Activated CD4-positive, alpha-beta T cell treated with anti-CD3 and anti-CD28 coated beads for 36 hours (primary cell): ENCODE data around the gene TMED8. TPM values are rescaled to one million over a fixed set of nuclear protein-coding genes. Genes with fewer than 3 reads are reported as not detected.
A peak's percentile ranks its signal among the peaks of the same experiment; 100 is the strongest.

Experiments
- ATAC-seq: fragments of 200-7000 bp; cut with Tn5 transposase; one replicate; pipeline ENCODE4 v1.10.0; 2021; ENCODE audit warnings: mild to moderate bottlenecking, moderate library complexity
- CTCF ChIA-PET: fragments of 350-600 bp; sonication (Branson Sonifier 250); formaldehyde crosslinking; loops from one replicate; lab custom pipeline; 2021; ENCODE audit warnings: antibody characterized with exemption; lab: Charles Lee
- POLR2A ChIA-PET: fragments of 350-600 bp; sonication (Branson Sonifier 250); formaldehyde crosslinking; loops from one replicate; lab custom pipeline; 2021; ENCODE audit warnings: antibody characterized with exemption, inconsistent platforms; lab: Charles Lee
- DNase-seq: peaks from one replicate; pipeline ENCODE4 v3.0.0-alpha.2; 2020
- H3K27ac Mint-ChIP-seq: one replicate; pipeline ENCODE4 v1.8.0; 2021; ENCODE audit warnings: mixed read lengths
- H3K27me3 Mint-ChIP-seq: one replicate; pipeline ENCODE4 v1.8.0; 2021; ENCODE audit warnings: mixed read lengths
- H3K36me3 Mint-ChIP-seq: one replicate; pipeline ENCODE4 v1.8.0; 2021; ENCODE audit warnings: low read depth, mixed read lengths
- H3K4me1 Mint-ChIP-seq: one replicate; pipeline ENCODE4 v1.8.0; 2021; ENCODE audit warnings: mixed read lengths
- H3K4me3 Mint-ChIP-seq: one replicate; pipeline ENCODE4 v1.8.0; 2021; ENCODE audit warnings: mild to moderate bottlenecking, moderate library complexity, mixed read lengths
- H3K9me3 Mint-ChIP-seq: one replicate; pipeline ENCODE4 v1.8.0; 2021; ENCODE audit warnings: low read depth, mixed read lengths
- intact Hi-C, 2 experiments: fragments of 100-400 bp; cut with DNase I in 1 of 2; cut with micrococcal nuclease in 1 of 2; formaldehyde crosslinking; loops; one replicate each; pipeline versions ENCODE4 v1.14.2 to v1.15.1; 2022 to 2024; cut with DNase I, micrococcal nuclease
- total RNA-seq, 2 experiments: library from RNA; stranded (reverse); gene quantifications; one replicate each; pipeline ENCODE4 v1.2.3, GENCODE V29; 2021

Gene TMED8
- total RNA-seq, 2 experiments from 2014 or later: 25.3 to 27.9 TPM

- intact Hi-C loops: no loop called here
- ATAC-seq (no peak), DNase-seq (no peak)
- no peaks in the 10 kb centered on the region for H3K27me3 Mint-ChIP-seq
- peaks cover 11% of the 10 kb centered on the region for H3K4me1 Mint-ChIP-seq
- no peak overlapping the region for H3K4me3 Mint-ChIP-seq
- ChIA-PET POLR2A (no interaction called here), CTCF (interaction anchor here (0.6 kb wide), 2 partner anchors 53 to 90 kb away, joined by 3 read pairs; no protein-coding TSS in a partner anchor)
- no peak overlapping the region for H3K27ac Mint-ChIP-seq
- no peaks in the 10 kb centered on the region for H3K36me3 Mint-ChIP-seq
- no peaks in the 10 kb centered on the region for H3K9me3 Mint-ChIP-seq
Observed at GRCh38 chr14:77406086-77406485, 29.2 kb upstream of the TMED8 start.

- DNase-seq (no peak), ATAC-seq (no peak)
- intact Hi-C loops: no loop called here
- ChIA-PET POLR2A (no interaction called here), CTCF (no interaction called here)
- Mint-ChIP-seq H3K27me3 (no peaks in the 10 kb centered on the region), H3K27ac (no peak overlapping the region), H3K4me1 (peaks cover 11% of the 10 kb centered on the region), H3K4me3 (no peak overlapping the region), H3K9me3 (no peaks in the 10 kb centered on the region), H3K36me3 (no peaks in the 10 kb centered on the region)
Observed at GRCh38 chr14:77403768-77404167, 26.9 kb upstream of the TMED8 start.

GRCh38 chr14:77400216-77400615 lies 23.3 kb upstream of the TMED8 start:
- Mint-ChIP-seq H3K4me3 (no peak overlapping the region), H3K27ac (no peak overlapping the region), H3K27me3 (no peaks in the 10 kb centered on the region), H3K4me1 (no peaks in the 10 kb centered on the region), H3K9me3 (no peaks in the 10 kb centered on the region), H3K36me3 (no peaks in the 10 kb centered on the region)
- DNase-seq: no peak
- ChIA-PET POLR2A (no interaction called here), CTCF (no interaction called here)
- ATAC-seq: no peak
- intact Hi-C loops: no loop called here

- CTCF ChIA-PET: interaction anchor here (1.6 kb wide), 1 partner anchor 75 kb away, joined by 3 read pairs; no protein-coding TSS in a partner anchor
- Mint-ChIP-seq H3K27me3 (no peaks in the 10 kb centered on the region), H3K9me3 (no peaks in the 10 kb centered on the region), H3K4me3 (no peak overlapping the region), H3K27ac (no peak overlapping the region), H3K4me1 (no peaks in the 10 kb centered on the region), H3K36me3 (no peaks in the 10 kb centered on the region)
- intact Hi-C loops: no loop called here
- no peak for DNase-seq
- POLR2A ChIA-PET: no interaction called here
- no peak for ATAC-seq
Observed at GRCh38 chr14:77390188-77390587, 13.3 kb upstream of the TMED8 start.

GRCh38 chr14:77378701-77379100 lies 1.8 kb upstream of the TMED8 start:
- Mint-ChIP-seq H3K27me3 (no peaks in the 10 kb centered on the region), H3K9me3 (peaks cover 3% of the 10 kb centered on the region), H3K4me1 (peaks cover 24% of the 10 kb centered on the region), H3K4me3 (no peak overlapping the region), H3K27ac (no peak overlapping the region), H3K36me3 (peaks cover 17% of the 10 kb centered on the region)
- POLR2A ChIA-PET: interaction anchor here (0.6 kb wide), 1 partner anchor 272 kb away, joined by 3 read pairs; no protein-coding TSS in a partner anchor
- CTCF ChIA-PET: no interaction called here
- DNase-seq (no peak), ATAC-seq (no peak)
- intact Hi-C loops: loop anchor here (5.0 to 10.0 kb wide), 2 partner anchors 76 to 354 kb away; partner anchors contain the start of gene IRF2BPL (in 1 of the 2)

GRCh38 chr14:77377502-77377844 lies 579 bp upstream of the TMED8 start:
- intact Hi-C loops: loop anchor here (1.0 to 10.0 kb wide), 10 partner anchors 56 to 423 kb away; partner anchors contain the start of genes GSTZ1 (in 2 of the 2), VIPAS39 (in 2 of the 2), ADCK1 (in 1 of the 2) and ALKBH1 (in 1 of the 2)
- CTCF ChIA-PET: interaction anchor here (0.6 to 2.0 kb wide), 10 partner anchors 24 to 606 kb away, joined by 3 to 7 read pairs (median 4); no protein-coding TSS in a partner anchor
- Mint-ChIP-seq H3K4me3 (no peak overlapping the region), H3K9me3 (peaks cover 4% of the 10 kb centered on the region), H3K36me3 (peaks cover 26% of the 10 kb centered on the region), H3K27me3 (no peaks in the 10 kb centered on the region), H3K27ac (no peak overlapping the region), H3K4me1 (peaks cover 35% of the 10 kb centered on the region)
- DNase-seq (no peak), ATAC-seq (no peak)
- POLR2A ChIA-PET: interaction anchor here (0.6 to 2.0 kb wide), 5 partner anchors 56 to 422 kb away, joined by 3 to 10 read pairs (median 3); partner anchors contain the start of genes ADCK1, GSTZ1 and POMT2

- peak; percentile 64 for DNase-seq
- H3K27ac Mint-ChIP-seq: peak overlapping the region; percentile 86
Observed at GRCh38 chr14:77375973-77376770, 722 bp downstream of the TMED8 start.

GRCh38 chr14:77375164-77375950 lies 1.5 kb downstream of the TMED8 start:
- H3K36me3 Mint-ChIP-seq: peaks cover 27% of the 10 kb centered on the region
- intact Hi-C loops: loop anchor here (5.0 to 10.0 kb wide), 2 partner anchors 73 to 351 kb away; partner anchors contain the start of gene IRF2BPL (in 1 of the 2)
- no peak overlapping the region for H3K4me3 Mint-ChIP-seq
- no peak for ATAC-seq
- DNase-seq: no peak
- CTCF ChIA-PET: interaction anchor here (0.6 kb wide), 1 partner anchor 46 kb away, joined by 3 read pairs; no protein-coding TSS in a partner anchor
- H3K9me3 Mint-ChIP-seq: peaks cover 4% of the 10 kb centered on the region
- H3K4me1 Mint-ChIP-seq: peaks cover 45% of the 10 kb centered on the region
- no peaks in the 10 kb centered on the region for H3K27me3 Mint-ChIP-seq
- peak overlapping the region; percentile 60 for H3K27ac Mint-ChIP-seq
- POLR2A ChIA-PET: interaction anchor here (0.7 kb wide), 1 partner anchor 264 kb away, joined by 3 read pairs; no protein-coding TSS in a partner anchor

More at GRCh38 chr14:77375973-77376770, 722 bp downstream of the TMED8 start:
- peaks cover 27% of the 10 kb centered on the region for H3K36me3 Mint-ChIP-seq
- CTCF ChIA-PET: interaction anchor here (0.6 to 2.0 kb wide), 7 partner anchors 23 to 83 kb away, joined by 3 to 7 read pairs (median 3); no protein-coding TSS in a partner anchor
- no peaks in the 10 kb centered on the region for H3K27me3 Mint-ChIP-seq
- intact Hi-C loops: loop anchor here (2.0 to 10.0 kb wide), 5 partner anchors 73 to 385 kb away; partner anchors contain the start of genes ALKBH1 (in 1 of the 2), IRF2BPL (in 1 of the 2), SLIRP (in 1 of the 2) and SNW1 (in 1 of the 2)
- H3K9me3 Mint-ChIP-seq: peaks cover 4% of the 10 kb centered on the region
- peak; percentile 34 for ATAC-seq
- H3K4me1 Mint-ChIP-seq: peaks cover 45% of the 10 kb centered on the region
- POLR2A ChIA-PET: interaction anchor here (1.0 to 2.0 kb wide), 4 partner anchors 55 to 423 kb away, joined by 3 to 10 read pairs (median 4); partner anchors contain the start of genes ADCK1, GSTZ1 and POMT2
- no peak overlapping the region for H3K4me3 Mint-ChIP-seq

GRCh38 chr14:77372304-77372841 lies 4.5 kb downstream of the TMED8 start:
- ChIA-PET CTCF (interaction anchor here (1.0 kb wide), 1 partner anchor 56 kb away, joined by 3 read pairs; no protein-coding TSS in a partner anchor), POLR2A (no interaction called here)
- H3K27me3 Mint-ChIP-seq: no peaks in the 10 kb centered on the region
- intact Hi-C loops: loop anchor here in 1 of 2 experiments (1.0 to 10.0 kb wide), 2 partner anchors 69 to 348 kb away; partner anchors contain the start of gene IRF2BPL
- no peak for DNase-seq
- peaks cover 27% of the 10 kb centered on the region for H3K36me3 Mint-ChIP-seq
- peak; percentile 23 for ATAC-seq
- no peak overlapping the region for H3K4me3 Mint-ChIP-seq
- H3K9me3 Mint-ChIP-seq: peaks cover 4% of the 10 kb centered on the region
- H3K27ac Mint-ChIP-seq: peak overlapping the region; percentile 64
- peaks cover 54% of the 10 kb centered on the region for H3K4me1 Mint-ChIP-seq

- ChIA-PET POLR2A (interaction anchor here (0.6 kb wide), 1 partner anchor 16 kb away, joined by 5 read pairs; no protein-coding TSS in a partner anchor), CTCF (interaction anchor here (0.8 to 1.5 kb wide), 2 partner anchors 12 to 53 kb away, joined by 4 read pairs; no protein-coding TSS in a partner anchor)
- DNase-seq (no peak), ATAC-seq (no peak)
- peaks cover 36% of the 10 kb centered on the region for H3K4me1 Mint-ChIP-seq
- H3K27ac Mint-ChIP-seq: no peak overlapping the region
- H3K4me3 Mint-ChIP-seq: no peak overlapping the region
- no peaks in the 10 kb centered on the region for H3K27me3 Mint-ChIP-seq
- H3K9me3 Mint-ChIP-seq: peaks cover 4% of the 10 kb centered on the region
- intact Hi-C loops: no loop called here
- peaks cover 17% of the 10 kb centered on the region for H3K36me3 Mint-ChIP-seq
Observed at GRCh38 chr14:77369285-77369684, 7.6 kb downstream of the TMED8 start.
